ENCODE results near the gene CDYL. TPM values are rescaled to one million over a fixed set of nuclear protein-coding genes. Genes with fewer than 3 reads are reported as not detected.

Gene CDYL
- total RNA-seq, 3 donors from 2014 or later, result 58.9 to 74.9 (median 71.9) TPM

- DNase-seq (peak; percentile 66 to 86 (median 82)), ATAC-seq (peak; percentile 71)
- Histone ChIP-seq H3K4me1 (ENCODE audit: low read depth) (peaks cover 33% of the 10 kb centered on the region), H3K36me3 (ENCODE audit: low read depth) (no peaks in the 10 kb centered on the region), H3K4me3 (no peak overlapping the region), H3K9me3 (no peaks in the 10 kb centered on the region)
- TF ChIP-seq, protein P1, sequence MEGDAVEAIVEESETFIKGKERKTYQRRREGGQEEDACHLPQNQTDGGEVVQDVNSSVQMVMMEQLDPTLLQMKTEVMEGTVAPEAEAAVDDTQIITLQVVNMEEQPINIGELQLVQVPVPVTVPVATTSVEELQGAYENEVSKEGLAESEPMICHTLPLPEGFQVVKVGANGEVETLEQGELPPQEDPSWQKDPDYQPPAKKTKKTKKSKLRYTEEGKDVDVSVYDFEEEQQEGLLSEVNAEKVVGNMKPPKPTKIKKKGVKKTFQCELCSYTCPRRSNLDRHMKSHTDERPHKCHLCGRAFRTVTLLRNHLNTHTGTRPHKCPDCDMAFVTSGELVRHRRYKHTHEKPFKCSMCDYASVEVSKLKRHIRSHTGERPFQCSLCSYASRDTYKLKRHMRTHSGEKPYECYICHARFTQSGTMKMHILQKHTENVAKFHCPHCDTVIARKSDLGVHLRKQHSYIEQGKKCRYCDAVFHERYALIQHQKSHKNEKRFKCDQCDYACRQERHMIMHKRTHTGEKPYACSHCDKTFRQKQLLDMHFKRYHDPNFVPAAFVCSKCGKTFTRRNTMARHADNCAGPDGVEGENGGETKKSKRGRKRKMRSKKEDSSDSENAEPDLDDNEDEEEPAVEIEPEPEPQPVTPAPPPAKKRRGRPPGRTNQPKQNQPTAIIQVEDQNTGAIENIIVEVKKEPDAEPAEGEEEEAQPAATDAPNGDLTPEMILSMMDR (IDR thresholded peaks at IDR 0.05), result peak; percentile 53
- intact Hi-C loops (cut with DNase I, micrococcal nuclease), result loop anchor here in 1 of 2 donors (10.0 kb wide), 1 partner anchor 129 kb away; no protein-coding TSS in a partner anchor
Measured at GRCh38 chr6:4805553-4806336, 29.5 kb downstream of the CDYL start.

GRCh38 chr6:4806337-4806725 is 30.1 kb downstream of the CDYL start:
- intact Hi-C loops (cut with DNase I, micrococcal nuclease), result loop anchor here in 1 of 2 donors (10.0 kb wide), 1 partner anchor 128 kb away; no protein-coding TSS in a partner anchor
- H3K4me1 ChIP-seq (ENCODE audit: low read depth), result peaks cover 35% of the 10 kb centered on the region
- no peak overlapping the region for H3K4me3 ChIP-seq
- DNase-seq (no peak), ATAC-seq (no peak)
- no peaks in the 10 kb centered on the region for H3K9me3 ChIP-seq
- H3K36me3 ChIP-seq (ENCODE audit: low read depth), result no peaks in the 10 kb centered on the region
- TF ChIP-seq, protein P1 (IDR thresholded peaks at IDR 0.05), result peak; percentile 4

- Histone ChIP-seq H3K9me3 (no peaks in the 10 kb centered on the region), H3K4me1 (ENCODE audit: low read depth) (peaks cover 35% of the 10 kb centered on the region), H3K4me3 (no peak overlapping the region), H3K36me3 (ENCODE audit: low read depth) (no peaks in the 10 kb centered on the region)
- TF ChIP-seq, protein P1 (IDR thresholded peaks at IDR 0.05), result no peak
- DNase-seq, result no peak
- ATAC-seq, result no peak
- intact Hi-C loops (cut with DNase I, micrococcal nuclease), result loop anchor here in 1 of 2 donors (10.0 kb wide), 1 partner anchor 128 kb away; no protein-coding TSS in a partner anchor
Measured at GRCh38 chr6:4806791-4807190, 30.6 kb downstream of the CDYL start.

DNA sequence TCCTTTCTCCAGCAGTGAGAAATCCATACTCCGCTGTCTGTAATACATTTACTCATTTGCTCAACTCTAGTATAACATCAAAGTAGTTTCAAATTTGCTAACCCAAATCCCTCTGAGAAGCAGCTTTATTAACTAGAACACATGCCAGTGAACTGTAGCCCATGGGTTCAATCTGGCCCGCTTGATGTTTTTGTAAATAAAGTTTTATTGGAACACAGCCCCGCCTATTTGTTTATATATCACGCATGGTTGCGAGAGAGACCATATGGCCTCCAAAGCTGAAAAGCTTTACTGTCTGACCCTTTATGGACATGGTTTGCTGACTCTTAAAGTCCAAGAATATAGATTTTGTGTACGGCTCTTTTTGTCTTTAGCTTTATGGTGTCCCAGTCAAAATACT is 32.2 kb downstream of the CDYL start:
- Histone ChIP-seq H3K4me1 (ENCODE audit: low read depth) (peaks cover 22% of the 10 kb centered on the region), H3K4me3 (no peak overlapping the region), H3K9me3 (no peaks in the 10 kb centered on the region), H3K36me3 (ENCODE audit: low read depth) (no peaks in the 10 kb centered on the region)
- TF ChIP-seq, protein P1 (IDR thresholded peaks at IDR 0.05), result no peak
- DNase-seq, result no peak
- ATAC-seq, result no peak
- intact Hi-C loops (cut with DNase I, micrococcal nuclease), result loop anchor here in 1 of 2 donors (10.0 kb wide), 1 partner anchor 126 kb away; no protein-coding TSS in a partner anchor

DNA sequence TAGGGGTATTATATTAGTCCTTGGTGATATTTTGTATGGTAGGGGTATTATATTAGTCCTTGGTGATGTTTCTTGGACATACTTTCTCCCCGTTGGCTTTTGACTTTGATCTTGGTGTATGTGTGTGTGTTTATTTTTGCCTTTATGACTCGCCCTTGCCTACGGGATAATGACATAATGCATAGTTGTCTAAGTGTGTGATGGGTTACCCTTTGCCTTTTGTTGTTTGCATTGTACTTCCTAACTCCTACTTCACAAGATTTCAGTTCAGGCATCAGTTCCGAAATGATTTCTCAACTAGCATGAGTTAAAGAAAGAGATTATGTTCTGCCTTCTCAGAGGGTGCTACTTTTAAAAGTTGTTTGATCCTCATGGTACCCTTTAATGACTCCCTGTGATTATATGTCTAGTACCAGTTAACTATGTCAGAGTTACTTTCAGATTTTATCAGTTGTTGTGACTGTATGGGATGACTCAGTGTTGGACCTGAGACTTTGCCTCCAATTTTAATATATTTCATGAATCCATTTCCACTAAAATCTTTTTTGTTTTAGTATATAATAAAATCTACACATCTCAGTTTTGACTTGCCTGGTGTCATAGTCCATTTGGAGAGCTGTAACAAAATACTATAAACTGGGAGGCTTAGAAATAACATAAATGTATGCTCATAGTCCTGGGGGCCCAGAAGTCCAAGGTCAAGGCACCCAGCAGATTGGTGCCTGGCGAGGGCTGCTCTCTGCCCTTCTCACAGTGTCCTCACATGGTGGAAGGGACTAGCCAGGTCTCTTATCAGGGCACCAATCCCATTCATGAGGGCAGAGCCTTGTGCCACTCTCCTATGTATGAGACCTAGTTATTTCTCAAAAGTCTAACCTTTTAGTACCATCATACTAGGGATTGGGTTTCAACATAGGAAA is 34.1 kb downstream of the CDYL start:
- ATAC-seq, result peak; percentile 78
- TF ChIP-seq, protein P1 (IDR thresholded peaks at IDR 0.05), result no peak
- peaks cover 14% of the 10 kb centered on the region for H3K4me1 ChIP-seq (ENCODE audit: low read depth)
- H3K36me3 ChIP-seq (ENCODE audit: low read depth), result no peaks in the 10 kb centered on the region
- intact Hi-C loops (cut with DNase I, micrococcal nuclease), result loop anchor here in 1 of 2 donors (10.0 kb wide), 1 partner anchor 125 kb away; no protein-coding TSS in a partner anchor
- H3K4me3 ChIP-seq, result no peak overlapping the region
- H3K9me3 ChIP-seq, result no peaks in the 10 kb centered on the region
- DNase-seq, result no peak
